NCI-H774 (cell line): ENCODE measurements around the gene CYREN.
"Not testable (repeated sequence)": the region's sequence is repeated elsewhere in the genome, so short reads cannot be mapped to it uniquely, and the experiment has no call there.

Experiments used
- DNase-seq: peaks from one replicate; lab custom pipeline; 2025; lab: John Stamatoyannopoulos, UW

CYREN gene

GRCh38 chr7:135177028-135177696, 6.7 kb upstream of the CYREN start:
- no peak for DNase-seq

DNA sequence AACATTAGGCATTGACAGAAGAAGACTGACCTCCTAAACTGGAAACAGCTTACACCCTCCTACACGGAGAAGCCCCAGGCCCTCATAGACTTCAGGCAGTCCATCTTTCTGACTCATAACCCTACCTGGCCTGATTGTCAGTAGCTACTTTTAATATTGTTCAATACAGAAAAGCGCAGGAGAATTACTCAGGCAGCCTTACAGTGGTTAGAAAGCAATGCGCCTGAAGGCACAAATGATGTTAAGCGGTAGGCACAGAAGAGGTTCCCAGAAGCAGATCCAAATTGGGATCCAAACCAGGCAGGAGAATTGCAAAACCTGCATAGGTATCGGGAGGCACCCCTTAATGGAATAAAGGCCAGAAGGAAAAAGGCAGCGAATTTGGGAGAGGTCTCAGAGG, 5.4 kb upstream of the CYREN start:
- DNase-seq = no peak

GRCh38 chr7:135174941-135175340, 4.4 kb upstream of the CYREN start:
- no peak for DNase-seq

GRCh38 chr7:135173916-135174315, 3.4 kb upstream of the CYREN start:
- DNase-seq = not testable (repeated sequence)

- not testable (repeated sequence) for DNase-seq
Measured at GRCh38 chr7:135171581-135172291, 1.2 kb upstream of the CYREN start.

- DNase-seq = not testable (repeated sequence)
Measured at GRCh38 chr7:135170998-135171481, 533 bp upstream of the CYREN start.

- no peak for DNase-seq
Measured at GRCh38 chr7:135169964-135170273, 588 bp downstream of the CYREN start.

- no peak for DNase-seq
Measured at GRCh38 chr7:135169141-135169963, 1.2 kb downstream of the CYREN start.

- DNase-seq = no peak
Measured at GRCh38 chr7:135168489-135169140, 1.9 kb downstream of the CYREN start.

- DNase-seq = no peak
Measured at GRCh38 chr7:135168001-135168400, 2.5 kb downstream of the CYREN start.

- DNase-seq = no peak
Measured at GRCh38 chr7:135167365-135167917, 3.1 kb downstream of the CYREN start.

GRCh38 chr7:135166338-135166990, 4.0 kb downstream of the CYREN start:
- no peak for DNase-seq

- DNase-seq = no peak
Measured at GRCh38 chr7:135165862-135166261, 4.6 kb downstream of the CYREN start.

GRCh38 chr7:135164357-135165061, 6.0 kb downstream of the CYREN start:
- no peak for DNase-seq

DNA sequence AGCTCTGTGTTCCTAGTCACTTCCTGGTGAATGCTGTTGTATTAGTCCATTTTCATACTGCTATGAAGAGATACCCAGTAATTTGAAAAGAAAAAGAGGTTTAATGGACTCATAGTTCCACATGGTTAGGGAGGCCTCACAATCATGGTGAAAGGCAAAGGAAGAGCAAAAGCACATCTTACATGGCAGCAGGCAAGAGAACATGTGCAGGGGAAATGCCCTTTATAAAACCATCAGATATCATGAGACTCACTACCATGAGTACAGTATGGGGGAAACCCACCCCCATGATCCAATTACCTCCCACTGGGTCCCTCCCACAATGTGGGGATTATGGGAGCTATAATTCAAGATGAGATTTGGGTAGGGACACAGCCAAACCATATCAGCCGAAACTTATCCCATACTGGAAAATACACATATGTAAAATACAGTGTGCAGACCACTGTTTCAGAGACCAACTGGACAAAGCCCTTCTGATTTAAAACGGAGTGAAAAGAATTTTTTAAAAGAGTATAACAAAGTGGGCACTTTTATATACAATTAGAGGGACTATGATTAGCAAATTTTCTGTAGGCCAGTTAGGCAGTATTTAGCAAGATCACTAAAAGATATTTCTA, 8.0 kb downstream of the CYREN start:
- no peak for DNase-seq

DNA sequence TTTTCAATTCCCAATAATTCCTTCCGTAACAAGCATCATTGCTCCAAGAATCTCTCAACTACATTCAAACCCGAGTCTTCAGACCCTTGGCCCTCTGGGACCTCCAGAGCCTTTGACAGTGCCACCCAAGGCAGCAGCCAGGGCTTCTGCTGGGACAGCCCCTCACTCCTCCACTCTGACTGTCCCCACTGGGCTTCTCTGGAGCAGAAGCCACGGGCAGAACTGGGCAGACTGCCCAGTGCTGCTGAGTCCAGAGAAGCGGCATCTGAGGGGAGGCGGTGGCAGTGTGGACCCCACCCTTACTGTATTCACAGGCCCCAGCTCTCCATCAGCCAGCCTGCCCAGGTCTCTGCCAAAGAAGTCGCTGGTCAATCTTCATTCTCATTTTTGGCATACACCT, 8.8 kb downstream of the CYREN start:
- DNase-seq = no peak

DNA sequence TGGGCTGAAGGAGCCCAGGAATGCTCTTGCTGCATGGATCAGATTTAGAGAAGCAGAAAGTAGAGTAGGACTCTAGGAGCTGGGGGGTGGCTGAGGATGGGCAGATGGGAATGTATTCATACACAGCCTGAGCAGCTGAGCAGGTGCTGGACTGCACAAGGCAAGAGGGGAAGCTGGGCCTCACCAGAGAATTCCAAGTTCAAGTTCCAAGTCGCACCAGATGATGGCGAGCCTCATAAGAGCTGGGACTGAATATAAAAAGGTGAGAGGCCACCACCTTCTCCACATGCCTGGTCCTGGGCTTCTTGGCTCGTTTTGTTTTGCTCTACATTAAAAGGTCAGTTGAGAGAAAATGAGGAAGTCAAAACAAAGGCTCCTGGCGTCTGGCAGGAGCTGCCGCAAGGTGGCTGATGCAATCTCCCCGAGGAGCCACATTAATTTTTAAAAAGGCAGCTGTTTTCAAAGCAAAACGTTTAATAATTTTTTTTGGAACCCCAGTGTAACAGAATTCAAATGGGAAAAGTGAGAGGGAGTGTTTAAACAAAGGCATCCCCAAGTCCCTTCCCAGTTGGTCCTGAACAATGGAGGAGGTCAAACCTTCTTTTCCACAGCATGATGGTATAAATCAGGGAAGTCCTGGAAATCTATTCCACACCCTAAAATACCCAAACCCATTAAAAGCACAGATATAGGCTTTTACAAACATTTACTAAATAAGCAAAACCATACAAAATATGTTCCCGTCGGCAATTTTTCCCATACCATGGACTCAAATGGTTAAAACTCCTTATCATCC, 9.5 kb downstream of the CYREN start:
- DNase-seq = no peak

- no peak for DNase-seq
Measured at GRCh38 chr7:135160098-135160857, 10.2 kb downstream of the CYREN start.
